ENCODE measurements around the gene ZBED2.

Gene ZBED2

DNA sequence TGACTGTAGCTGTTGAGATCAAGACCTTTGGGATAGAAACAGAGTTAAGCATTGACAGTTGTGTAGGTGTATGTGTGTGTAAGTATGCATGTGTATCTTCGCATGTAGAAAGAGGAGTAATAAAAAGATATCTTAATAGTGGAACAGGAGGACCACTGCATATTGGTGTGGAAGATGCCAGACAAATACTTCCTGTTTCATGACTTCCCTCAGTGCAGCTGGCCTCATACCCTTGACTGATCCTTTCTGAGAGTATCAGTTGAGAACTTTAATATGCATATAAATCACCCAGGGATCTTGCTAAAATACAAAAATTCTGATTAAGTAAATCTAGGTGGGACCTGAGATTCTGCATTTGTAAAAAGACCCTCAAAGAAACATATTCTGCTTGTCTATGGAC lies 8.5 kb upstream of the ZBED2 start:
- DNase-seq (ENCODE audit: low spot score) = no peak

DNA sequence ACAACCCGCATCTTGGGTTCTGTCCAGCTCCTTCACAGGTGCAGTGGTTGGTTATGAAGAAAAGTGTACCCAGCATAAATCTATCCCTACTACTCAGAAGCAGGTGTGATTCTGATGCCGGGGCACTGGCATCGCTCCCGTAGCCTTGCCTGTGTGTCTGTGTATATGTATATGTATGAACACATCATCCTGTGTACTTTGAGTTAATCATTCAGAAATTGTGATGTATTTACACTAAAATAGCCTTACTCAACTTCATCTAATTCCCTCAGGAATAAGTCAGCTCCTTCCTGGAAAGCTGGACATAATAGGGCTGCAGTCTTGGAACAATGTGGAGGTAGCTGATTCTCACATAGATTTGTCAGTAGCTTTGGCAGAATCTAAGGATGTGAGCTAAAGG lies 6.7 kb upstream of the ZBED2 start:
- no peak for DNase-seq (ENCODE audit: low spot score)

GRCh38 chr3:111598552-111598951 lies 3.4 kb upstream of the ZBED2 start:
- DNase-seq (ENCODE audit: low spot score) = no peak

DNA sequence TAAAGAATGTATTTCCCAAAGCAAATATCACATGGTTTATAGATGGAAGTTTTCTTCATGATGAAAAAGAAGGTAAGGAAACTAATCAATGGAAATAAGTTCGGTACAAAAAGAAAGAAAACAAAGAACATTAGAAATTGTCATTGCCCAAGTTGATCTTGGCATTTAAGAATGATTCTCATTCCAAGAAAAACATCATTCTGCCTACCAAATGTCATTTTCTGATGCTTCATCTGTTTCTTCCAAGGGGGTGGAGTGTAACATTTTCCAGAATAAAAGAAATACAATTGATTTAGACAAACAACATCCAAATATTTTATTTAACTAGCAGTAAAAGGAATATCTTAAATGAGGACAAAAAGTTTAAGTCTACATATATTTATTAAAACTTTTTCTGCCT lies 3.0 kb upstream of the ZBED2 start:
- no peak for DNase-seq (ENCODE audit: low spot score)

DNA sequence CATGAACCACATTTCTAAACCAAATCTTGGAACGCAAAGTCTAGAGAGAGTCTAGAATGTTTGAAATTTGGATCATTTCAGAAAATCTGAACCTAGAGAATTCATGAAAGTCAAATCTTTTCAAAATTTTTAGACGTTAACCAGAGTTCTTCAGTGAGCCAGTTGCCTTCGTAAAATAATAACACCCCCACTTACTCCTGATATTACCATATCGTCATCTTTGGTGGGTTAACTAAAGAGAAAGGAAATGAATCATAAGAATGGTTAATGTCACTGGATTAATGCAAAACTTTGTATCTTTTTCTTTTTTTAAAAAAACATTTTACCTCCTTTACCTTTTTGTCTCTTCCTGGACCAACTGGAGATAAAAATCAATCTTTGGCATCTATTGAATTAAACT lies 1.2 kb upstream of the ZBED2 start:
- DNase-seq (ENCODE audit: low spot score) = no peak

- no peak for DNase-seq (ENCODE audit: low spot score)
Observed at GRCh38 chr3:111594781-111595180, 365 bp downstream of the ZBED2 start.

DNA sequence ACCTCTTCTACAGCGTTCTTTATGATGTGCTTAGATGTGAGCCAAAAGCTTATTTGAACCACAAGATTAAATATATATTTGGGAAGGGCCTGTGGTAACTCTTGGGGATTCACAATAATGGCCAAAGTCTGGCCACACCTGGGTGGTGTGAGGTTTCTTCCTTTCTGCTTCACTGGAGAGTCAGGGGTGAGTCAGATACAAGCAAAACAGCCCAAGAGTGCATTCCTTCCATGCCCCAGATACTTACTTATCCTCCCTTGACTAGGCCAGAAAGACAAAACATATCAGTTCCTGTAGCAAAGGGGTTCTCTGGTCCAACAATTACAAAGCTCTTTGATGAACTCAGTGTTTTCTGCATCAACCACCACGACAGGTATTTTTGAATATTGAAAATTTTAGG lies 941 bp downstream of the ZBED2 start:
- no peak for DNase-seq (ENCODE audit: low spot score)

DNA sequence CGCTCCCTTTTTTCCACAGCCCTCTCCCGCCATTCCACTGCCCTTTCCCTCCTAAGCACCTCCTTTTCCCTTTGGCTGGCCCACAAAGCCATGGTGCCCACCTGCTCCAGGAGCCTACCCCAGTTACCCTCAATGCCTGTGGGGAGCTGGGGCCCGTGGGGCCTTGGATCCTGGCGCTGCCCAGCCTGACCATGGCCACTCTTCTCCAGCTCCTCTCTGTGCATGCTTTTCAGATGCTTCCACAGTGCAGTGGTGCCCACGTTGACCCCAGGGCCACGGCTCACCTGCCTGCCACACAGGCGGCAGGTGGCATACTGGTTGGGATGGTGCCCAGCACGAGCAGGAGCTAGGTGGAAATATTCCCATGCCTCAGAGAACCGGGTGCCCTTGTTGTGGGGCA lies 1.5 kb downstream of the ZBED2 start:
- no peak for DNase-seq (ENCODE audit: low spot score)

DNA sequence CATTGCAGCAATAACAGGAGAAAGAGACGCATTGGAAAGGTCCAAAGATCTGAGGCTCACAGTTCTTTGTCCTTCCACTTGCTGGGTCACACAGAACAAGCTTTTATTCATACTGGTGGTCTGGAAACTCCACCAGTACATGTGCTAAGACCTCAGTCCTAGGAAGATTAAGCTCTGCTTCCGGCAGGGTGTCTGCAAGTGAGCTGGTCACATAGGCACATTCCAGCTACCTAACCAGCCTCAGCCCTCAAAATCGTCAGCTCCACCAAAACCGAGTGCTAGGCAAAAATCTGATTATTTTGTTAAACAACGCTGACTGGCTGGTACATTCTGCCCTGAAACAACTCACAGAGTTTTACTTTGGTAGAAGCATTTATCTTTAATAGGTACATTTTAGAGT lies 2.2 kb downstream of the ZBED2 start:
- no peak for DNase-seq (ENCODE audit: low spot score)

DNA sequence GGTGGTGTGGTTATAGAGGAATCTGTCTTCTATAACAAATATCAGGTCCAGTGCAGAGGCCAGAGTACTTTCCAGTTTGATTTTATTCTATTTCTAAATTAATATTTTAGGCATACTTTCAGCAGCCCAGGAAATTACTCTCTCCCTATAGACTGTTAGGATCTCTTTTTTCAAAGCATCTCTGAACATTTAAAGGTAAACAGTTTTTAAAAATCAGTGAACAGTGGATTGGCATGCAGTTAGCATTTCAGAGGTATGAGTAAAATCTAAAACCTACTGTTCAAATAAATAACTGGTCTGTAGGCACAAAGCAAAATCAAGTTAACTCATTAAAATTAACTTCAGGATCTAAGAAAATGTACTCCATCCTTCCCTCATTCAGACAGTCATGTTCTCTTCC lies 3.0 kb downstream of the ZBED2 start:
- DNase-seq (ENCODE audit: low spot score) = no peak

DNA sequence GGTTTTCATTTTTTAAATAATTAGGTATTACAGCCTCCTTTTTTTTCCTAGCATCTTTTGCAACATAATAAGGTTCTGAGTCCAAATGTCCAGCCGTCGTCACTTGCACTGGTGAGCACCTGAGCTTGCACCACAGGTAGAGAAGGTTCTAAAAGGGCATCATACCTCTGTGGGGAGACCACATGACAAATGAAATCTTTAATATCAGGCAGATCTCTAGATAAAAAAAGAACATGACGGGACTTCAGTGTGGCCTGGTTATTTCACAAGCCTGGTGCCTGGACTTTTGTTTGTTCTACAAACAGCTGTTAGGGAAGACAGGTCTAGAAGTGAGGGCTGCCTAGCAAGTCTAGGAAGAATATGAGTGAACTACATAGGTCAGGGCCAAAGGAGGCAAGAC lies 3.6 kb downstream of the ZBED2 start:
- DNase-seq (ENCODE audit: low spot score) = no peak

GRCh38 chr3:111590143-111590491 lies 5.0 kb downstream of the ZBED2 start:
- no peak for DNase-seq (ENCODE audit: low spot score)

DNA sequence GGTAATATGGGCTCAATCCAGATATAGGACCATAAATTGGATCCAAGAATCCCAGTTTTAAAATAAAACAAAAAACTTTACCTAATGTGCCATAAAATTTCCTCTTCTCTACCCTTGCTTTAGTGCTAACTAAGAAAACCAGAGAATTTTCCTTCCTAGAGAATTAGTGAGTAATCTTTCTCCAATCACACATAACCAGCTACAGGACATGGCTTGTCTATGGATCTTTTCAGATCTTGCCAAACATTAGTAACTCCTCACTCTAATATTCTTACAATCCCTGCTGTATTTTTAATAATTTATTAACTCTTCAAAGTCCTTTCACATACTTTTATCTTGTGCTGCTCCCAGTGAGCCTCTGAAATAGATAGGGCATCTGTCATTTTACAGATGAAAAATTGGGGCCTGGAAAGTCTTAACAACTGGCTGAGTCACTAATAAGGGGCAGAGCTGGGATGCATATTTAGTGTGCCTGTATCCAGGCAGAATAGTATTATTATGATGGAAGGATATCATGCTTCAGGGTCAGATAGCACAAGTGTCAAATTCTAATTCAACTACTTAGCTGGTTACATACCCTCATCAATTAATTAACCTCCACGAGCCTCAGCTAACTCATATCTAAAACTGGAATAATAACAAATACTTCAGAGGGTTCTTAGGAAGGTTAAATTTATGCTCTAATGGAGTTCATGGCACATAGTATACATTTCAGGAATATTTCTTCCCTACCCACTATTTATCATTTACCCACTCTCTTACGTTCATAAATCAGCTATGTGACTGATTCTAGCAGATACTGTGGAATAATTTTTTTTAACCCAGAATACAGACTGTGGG lies 5.6 kb downstream of the ZBED2 start:
- DNase-seq (ENCODE audit: low spot score) = no peak

GRCh38 chr3:111588527-111588926 lies 6.6 kb downstream of the ZBED2 start:
- no peak for DNase-seq (ENCODE audit: low spot score)

GRCh38 chr3:111585217-111585616 lies 9.9 kb downstream of the ZBED2 start:
- DNase-seq (ENCODE audit: low spot score) = no peak

DNA sequence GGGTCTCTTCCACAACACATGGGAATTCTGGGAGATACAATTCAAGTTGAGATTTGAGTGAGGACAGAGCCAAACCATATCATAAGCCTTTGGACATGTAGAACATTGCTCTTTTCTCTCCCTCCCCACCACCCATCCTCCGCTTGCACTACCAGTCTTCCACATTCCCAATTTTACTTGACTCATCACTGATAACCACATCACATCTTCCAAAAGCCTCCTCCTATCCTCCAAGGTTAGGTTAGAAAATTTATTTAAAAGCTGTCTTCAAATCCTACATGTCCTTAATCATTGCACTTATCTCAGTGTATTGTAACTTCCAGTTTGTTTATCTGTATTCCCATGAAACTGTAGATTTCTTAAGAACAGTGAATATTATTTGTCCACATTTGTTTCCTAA lies 10.4 kb downstream of the ZBED2 start:
- no peak for DNase-seq (ENCODE audit: low spot score)

DNA sequence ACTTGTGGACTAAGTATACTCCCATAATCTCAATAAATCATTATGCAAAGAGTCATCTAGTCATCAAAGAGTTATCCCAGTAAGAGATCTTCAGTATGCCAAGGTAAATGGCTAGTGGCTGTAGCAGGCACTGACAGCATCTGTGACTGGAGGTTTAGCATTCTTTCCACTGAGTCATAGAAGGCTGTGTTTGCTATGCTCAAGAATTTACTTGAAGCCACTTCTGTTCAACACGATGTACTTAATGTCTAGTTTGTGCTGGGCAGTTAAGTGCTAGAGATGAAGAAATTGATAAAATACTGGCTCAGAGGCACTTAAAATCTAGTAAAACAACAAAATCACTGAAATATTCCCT lies 13.0 kb downstream of the ZBED2 start:
- no peak for DNase-seq (ENCODE audit: low spot score)

- no peak for DNase-seq (ENCODE audit: low spot score)
Observed at GRCh38 chr3:111581403-111582119, 13.6 kb downstream of the ZBED2 start.

DNA sequence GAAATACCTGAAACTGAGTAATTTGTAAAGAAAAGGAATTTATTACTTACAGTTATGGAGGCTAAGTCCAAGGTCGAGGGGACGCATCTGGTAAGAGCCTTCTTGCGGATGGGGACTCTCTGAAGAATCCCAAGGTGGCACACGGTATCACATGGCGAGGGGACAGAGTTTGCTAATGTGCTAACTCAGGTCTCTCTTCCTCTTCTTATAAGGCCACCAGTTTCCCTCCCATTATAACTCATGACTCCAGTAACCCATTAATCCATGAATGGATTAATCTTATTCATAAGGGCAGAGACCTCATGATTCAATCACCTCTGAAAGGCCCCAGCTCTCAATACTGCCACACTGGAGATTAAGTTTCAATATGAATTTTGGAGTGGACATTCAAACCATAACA lies 15.7 kb downstream of the ZBED2 start:
- no peak for DNase-seq (ENCODE audit: low spot score)

DNA sequence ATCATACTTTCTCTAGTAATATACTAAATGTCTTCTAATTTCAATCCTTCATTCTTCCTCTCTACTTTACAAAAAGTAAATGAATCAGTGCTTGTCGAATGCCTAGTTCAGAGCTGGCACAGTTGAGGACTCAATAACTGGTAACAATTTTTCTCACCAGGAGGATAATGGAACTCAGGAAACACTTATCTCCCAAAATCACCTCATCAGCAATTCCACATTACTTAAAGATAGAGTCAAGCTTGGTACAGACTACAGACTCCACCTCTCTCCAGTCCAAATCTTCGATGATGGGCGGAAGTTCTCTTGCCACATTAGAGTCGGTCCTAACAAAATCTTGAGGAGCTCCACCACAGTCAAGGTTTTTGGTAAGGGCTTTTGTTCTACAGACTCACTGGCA lies 16.3 kb downstream of the ZBED2 start:
- no peak for DNase-seq (ENCODE audit: low spot score)

- no peak for DNase-seq (ENCODE audit: low spot score)
Observed at GRCh38 chr3:111577798-111578685, 17.1 kb downstream of the ZBED2 start.

DNA sequence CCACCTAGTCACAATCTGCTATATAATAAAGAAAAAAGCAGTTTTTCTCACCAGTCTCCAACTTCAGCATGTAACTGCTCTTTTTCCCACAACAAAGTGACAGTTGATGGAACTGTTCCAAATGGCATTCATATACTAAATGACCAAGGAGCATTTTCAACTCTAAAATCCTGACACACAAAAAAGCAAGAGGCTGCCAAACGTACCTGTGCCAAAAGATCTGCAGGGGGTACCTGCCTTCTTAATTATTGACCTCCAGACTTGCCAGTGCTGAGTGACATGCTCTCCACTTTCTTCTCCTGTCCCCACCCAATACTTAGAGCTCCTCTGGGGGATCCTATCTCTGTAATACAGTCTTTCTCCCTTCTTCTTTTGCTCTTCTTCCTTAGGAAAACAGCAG lies 18.0 kb downstream of the ZBED2 start:
- DNase-seq (ENCODE audit: low spot score) = no peak

- DNase-seq (ENCODE audit: low spot score) = no peak
Observed at GRCh38 chr3:111571907-111572460, 23.2 kb downstream of the ZBED2 start.

Data from hematopoietic multipotent progenitor cell treated with erythropoietin and hydrocortisone succinate and interleukin-3 and kit ligand, for 17 days (in vitro differentiated cells).